Mammary microvascular endothelial cell (primary cell): ENCODE measurements around the gene TMEM147. TPM values are rescaled to one million over a fixed set of nuclear protein-coding genes. Genes with fewer than 3 reads are reported as not detected.

Experiments
- total RNA-seq: library from RNA; depleted of rRNA; stranded (reverse); fragments of >200 nt; gene quantifications from 2 replicates; pipeline ENCODE4 v1.2.3, GENCODE V29; 2015

Gene TMEM147
- 97.0 and 97.3 TPM in 2 replicates for total RNA-seq

GRCh38 chr19:35545001-35545854 lies at the start of gene TMEM147:
Gene TMEM147, plus strand, starts transcription at chr19:35545626. Its CDS starts 114 bp downstream, at chr19:35545740.

GRCh38 chr19:35513628-35514281 lies 31.7 kb upstream of the TMEM147 start, which contains the start of gene DMKN:
Gene DMKN, minus strand, starts transcription at chr19:35513649. Its CDS starts 174 bp downstream, at chr19:35513475.

GRCh38 chr19:35528218-35529038 lies 17.0 kb upstream of the TMEM147 start, which contains the start of gene SBSN:
Gene SBSN, minus strand, starts transcription at chr19:35528311. Its CDS starts 30 bp downstream, at chr19:35528281.

GRCh38 chr19:35533201-35533821 lies 12.1 kb upstream of the TMEM147 start, which contains the start of gene GAPDHS:
Gene GAPDHS, plus strand, starts transcription at chr19:35533456. Its CDS starts 72 bp downstream, at chr19:35533528.

GRCh38 chr19:35563207-35563829 lies 17.9 kb downstream of the TMEM147 start, which contains the start of gene ATP4A:
Gene ATP4A, minus strand, starts transcription at chr19:35563658. Its CDS starts 29 bp downstream, at chr19:35563629.

GRCh38 chr19:35585848-35586247 lies 40.4 kb downstream of the TMEM147 start, which contains the start of gene PMIS2:
Gene PMIS2, plus strand, starts transcription at chr19:35586173. Its CDS starts 87 bp downstream, at chr19:35586260.

Other genes starting within 250 kb of the TMEM147 start
- gene CD22, start 216.4 kb upstream of the TMEM147 start, total RNA-seq = 0.15 and 1.1 TPM in 2 replicates
- not detected in 2 replicates for gene FFAR1, start 197.7 kb upstream of the TMEM147 start, total RNA-seq
- gene FFAR3, start 187.2 kb upstream of the TMEM147 start, total RNA-seq = not detected in 2 replicates
- not detected in 2 replicates for gene GPR42, start 174.6 kb upstream of the TMEM147 start, total RNA-seq
- not detected in 2 replicates for gene FFAR2, start 97.4 kb upstream of the TMEM147 start, total RNA-seq
- not detected in 2 replicates for gene KRTDAP, start 55.2 kb upstream of the TMEM147 start, total RNA-seq
- gene DMKN, start 32.0 kb upstream of the TMEM147 start, total RNA-seq = not detected in 2 replicates
- gene SBSN, start 17.3 kb upstream of the TMEM147 start, total RNA-seq = not detected in 2 replicates
- gene GAPDHS, start 12.2 kb upstream of the TMEM147 start, total RNA-seq = not detected in 2 replicates
- gene ATP4A, start 18.0 kb downstream of the TMEM147 start, total RNA-seq = not detected in 2 replicates
- gene PMIS2, start 40.5 kb downstream of the TMEM147 start, total RNA-seq = not detected in 2 replicates
- 13.0 and 13.1 TPM in 2 replicates for gene HAUS5, start 67.1 kb downstream of the TMEM147 start, total RNA-seq
- 93.7 and 102 TPM in 2 replicates for gene RBM42, start 83.4 kb downstream of the TMEM147 start, total RNA-seq
- gene ETV2, start 96.1 kb downstream of the TMEM147 start, total RNA-seq = 0.30 and 0.87 TPM in 2 replicates
- gene COX6B1, start 102.7 kb downstream of the TMEM147 start, total RNA-seq = 571 and 586 TPM in 2 replicates
- not detected in 2 replicates for gene UPK1A, start 120.9 kb downstream of the TMEM147 start, total RNA-seq
- not detected in 2 replicates for gene ZBTB32, start 158.9 kb downstream of the TMEM147 start, total RNA-seq
- gene KMT2B, start 172.4 kb downstream of the TMEM147 start, total RNA-seq = 8.9 and 10.5 TPM in 2 replicates
- gene IGFLR1, start 196.8 kb downstream of the TMEM147 start, total RNA-seq = 14.1 and 16.2 TPM in 2 replicates
- 2.1 and 2.7 TPM in 2 replicates for gene U2AF1L4, start 199.8 kb downstream of the TMEM147 start, total RNA-seq
- gene PSENEN, start 200.0 kb downstream of the TMEM147 start, total RNA-seq = 17.9 and 32.1 TPM in 2 replicates
- gene LIN37, start 202.9 kb downstream of the TMEM147 start, total RNA-seq = 8.8 and 12.2 TPM in 2 replicates
- gene HSPB6, start 211.4 kb downstream of the TMEM147 start, total RNA-seq = 0.25 TPM in 1 of 2 replicates, not detected in the other
- gene PROSER3, start 212.6 kb downstream of the TMEM147 start, total RNA-seq = 9.4 and 13.3 TPM in 2 replicates
- 2.1 and 2.6 TPM in 2 replicates for gene ARHGAP33, start 229.9 kb downstream of the TMEM147 start, total RNA-seq